HG02642 (cell line): ENCODE measurements around the gene INPP5F.

Source experiments
- ATAC-seq: cut with Tn5 transposase; IDR thresholded peaks from one replicate; pipeline ENCODE4 v1.9.1; 2021; ENCODE audit warnings: mild to moderate bottlenecking; ENCODE audit not compliant: unreplicated experiment, poor library complexity

The INPP5F gene

GRCh38 chr10:119806334-119807130 is 80.7 kb downstream of the INPP5F start:
- no peak for ATAC-seq

- no peak for ATAC-seq
These were observed 82.3 kb downstream of the INPP5F start for GRCh38 chr10:119807960-119808697.

GRCh38 chr10:119811122-119811521 is 85.3 kb downstream of the INPP5F start:
- ATAC-seq = no peak

GRCh38 chr10:119812684-119813083 is 86.8 kb downstream of the INPP5F start:
- no peak for ATAC-seq

GRCh38 chr10:119815671-119816070 is 89.8 kb downstream of the INPP5F start:
- ATAC-seq = no peak

- ATAC-seq = no peak
These were observed 92.4 kb downstream of the INPP5F start for GRCh38 chr10:119817991-119818888.

- ATAC-seq = no peak
These were observed 93.0 kb downstream of the INPP5F start for GRCh38 chr10:119818889-119819270.

- no peak for ATAC-seq
These were observed 95.3 kb downstream of the INPP5F start for GRCh38 chr10:119821182-119821581.

GRCh38 chr10:119824299-119824698 is 98.4 kb downstream of the INPP5F start:
- no peak for ATAC-seq

GRCh38 chr10:119826771-119827170 is 100.9 kb downstream of the INPP5F start:
- no peak for ATAC-seq

- ATAC-seq = no peak
These were observed 101.6 kb downstream of the INPP5F start for GRCh38 chr10:119827430-119827829.

GRCh38 chr10:119829429-119829828 is 103.6 kb downstream of the INPP5F start:
- ATAC-seq = no peak

- ATAC-seq = no peak
These were observed 105.0 kb downstream of the INPP5F start for GRCh38 chr10:119830851-119831250.

- no peak for ATAC-seq
These were observed 105.8 kb downstream of the INPP5F start for GRCh38 chr10:119831656-119832055.

- no peak for ATAC-seq
These were observed 107.1 kb downstream of the INPP5F start for GRCh38 chr10:119832951-119833350.

- no peak for ATAC-seq
These were observed 108.3 kb downstream of the INPP5F start for GRCh38 chr10:119834188-119834587.

GRCh38 chr10:119845656-119846055 is 119.8 kb downstream of the INPP5F start:
- no peak for ATAC-seq

GRCh38 chr10:119849031-119849789 is 123.4 kb downstream of the INPP5F start:
- no peak for ATAC-seq

- ATAC-seq = no peak
These were observed 124.1 kb downstream of the INPP5F start for GRCh38 chr10:119849944-119850343.

- no peak for ATAC-seq
These were observed 126.4 kb downstream of the INPP5F start for GRCh38 chr10:119852277-119852676.
